Measurements from ENCODE around the gene SLC25A21.

The SLC25A21 gene

DNA sequence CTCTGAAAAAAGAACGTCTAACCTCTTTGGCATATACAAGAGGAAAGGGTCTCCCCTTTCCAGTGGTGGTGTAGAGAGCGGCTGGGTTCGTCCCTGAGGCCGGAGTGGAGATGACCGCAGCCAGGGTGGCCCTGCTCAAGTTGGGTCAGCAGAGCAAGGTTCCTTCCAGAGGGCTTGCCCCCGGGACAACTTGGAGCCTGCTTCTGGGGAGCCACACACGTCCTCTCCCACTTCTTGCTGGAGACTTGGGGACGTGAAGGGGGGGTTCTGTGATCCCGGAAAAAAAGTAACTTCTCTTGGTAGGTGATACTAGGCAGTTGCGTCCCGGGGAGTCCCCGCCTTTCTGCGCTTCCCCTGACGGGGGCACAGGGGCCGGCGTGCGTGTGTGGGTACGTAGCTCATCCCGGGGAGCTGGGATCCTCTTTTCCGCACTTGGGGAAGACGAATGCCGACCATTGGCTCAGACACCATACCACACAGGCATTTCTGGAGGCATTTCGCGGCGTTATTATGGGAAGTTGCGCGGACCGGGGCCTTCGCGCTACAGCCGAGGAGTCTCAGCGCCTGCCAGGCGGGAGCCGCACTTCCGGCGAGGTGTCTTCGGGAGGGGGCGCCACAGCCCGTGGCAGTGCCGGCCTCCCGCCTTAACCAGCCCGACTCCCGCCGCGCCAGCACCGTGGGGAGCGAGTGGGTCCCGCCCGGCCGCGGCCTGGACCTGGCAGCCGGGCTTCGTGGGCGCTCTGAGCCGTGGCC lies 525.6 kb downstream of the SLC25A21 start:
- peak; percentile 25 for DNase-seq (ENCODE audit: low spot score)
- in situ Hi-C loops (cut with MboI; ENCODE audit: low pct_unique_long_range_greater_than_20kb, low sequenced_read_pairs, unreplicated experiment) = no loop called here
- TF ChIP-seq CTCF (IDR thresholded peaks at IDR 0.05; ENCODE audit: extremely low read depth, insufficient read depth, missing control alignments) = no peak

- in situ Hi-C loops (cut with MboI; ENCODE audit: low pct_unique_long_range_greater_than_20kb, low sequenced_read_pairs, unreplicated experiment) = no loop called here
- no peak for DNase-seq (ENCODE audit: low spot score)
- TF ChIP-seq CTCF (IDR thresholded peaks at IDR 0.05; ENCODE audit: extremely low read depth, insufficient read depth, missing control alignments) = no peak
These were observed 538.8 kb downstream of the SLC25A21 start for GRCh38 chr14:36633580-36633979.
